IMR-90 (cell line): ENCODE measurements around the gene ERC2.

Experiments
- NFE2L2 ChIP-seq: fragments of 150-350 bp; IDR thresholded peaks from 2 replicates; pipeline ENCODE4 v1.6.1; 2016; ENCODE audit warnings: low read depth, mild to moderate bottlenecking, low read length
- POLR2A ChIP-seq: IDR thresholded peaks from 2 replicates; pipeline ENCODE4 v1.6.1; 2012; ENCODE audit warnings: mild to moderate bottlenecking, low read depth, low read length
- TF ChIP-seq, protein P1 (sequence below): conservative IDR thresholded peaks from 2 replicates; pipeline ENCODE4 v1.5.1; 2012; ENCODE audit warnings: mild to moderate bottlenecking, low read depth, low read length, improper control_type of control experiment

DNA sequence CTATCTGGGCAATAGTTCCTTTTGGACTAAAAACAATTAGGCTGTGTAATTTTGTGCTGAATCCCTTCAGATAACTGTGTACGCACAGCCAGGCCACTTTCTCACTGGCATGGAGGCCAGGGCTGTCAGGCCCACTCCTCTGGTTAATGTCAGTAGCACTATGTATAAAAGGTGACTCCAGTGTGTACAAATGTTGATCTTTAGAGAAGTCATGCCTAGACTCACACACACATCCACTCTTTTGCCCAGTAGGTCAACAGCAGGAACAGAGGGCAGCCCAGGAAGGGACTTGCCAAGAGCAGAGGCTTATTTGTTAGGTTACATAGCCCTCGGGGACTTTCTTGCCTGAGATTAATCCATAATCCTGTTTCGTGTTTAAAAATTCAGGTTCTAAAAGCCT is 564.6 kb downstream of the ERC2 start:
- TF ChIP-seq, protein P1, sequence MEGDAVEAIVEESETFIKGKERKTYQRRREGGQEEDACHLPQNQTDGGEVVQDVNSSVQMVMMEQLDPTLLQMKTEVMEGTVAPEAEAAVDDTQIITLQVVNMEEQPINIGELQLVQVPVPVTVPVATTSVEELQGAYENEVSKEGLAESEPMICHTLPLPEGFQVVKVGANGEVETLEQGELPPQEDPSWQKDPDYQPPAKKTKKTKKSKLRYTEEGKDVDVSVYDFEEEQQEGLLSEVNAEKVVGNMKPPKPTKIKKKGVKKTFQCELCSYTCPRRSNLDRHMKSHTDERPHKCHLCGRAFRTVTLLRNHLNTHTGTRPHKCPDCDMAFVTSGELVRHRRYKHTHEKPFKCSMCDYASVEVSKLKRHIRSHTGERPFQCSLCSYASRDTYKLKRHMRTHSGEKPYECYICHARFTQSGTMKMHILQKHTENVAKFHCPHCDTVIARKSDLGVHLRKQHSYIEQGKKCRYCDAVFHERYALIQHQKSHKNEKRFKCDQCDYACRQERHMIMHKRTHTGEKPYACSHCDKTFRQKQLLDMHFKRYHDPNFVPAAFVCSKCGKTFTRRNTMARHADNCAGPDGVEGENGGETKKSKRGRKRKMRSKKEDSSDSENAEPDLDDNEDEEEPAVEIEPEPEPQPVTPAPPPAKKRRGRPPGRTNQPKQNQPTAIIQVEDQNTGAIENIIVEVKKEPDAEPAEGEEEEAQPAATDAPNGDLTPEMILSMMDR = no peak
- TF ChIP-seq POLR2A = no peak
- no peak for TF ChIP-seq NFE2L2
